Osteocyte (in vitro differentiated cells): ENCODE results near the gene SOX30. TPM values are rescaled to one million over a fixed set of nuclear protein-coding genes. Genes with fewer than 3 reads are reported as not detected.

Source experiments
- DNase-seq: peaks from one replicate; pipeline ENCODE4 v3.0.0; 2021; ENCODE audit warnings: mixed read lengths; ENCODE audit not compliant: unreplicated experiment; ENCODE audit errors: extremely low spot score
- H3K27ac Mint-ChIP-seq: one replicate; pipeline ENCODE4 v1.8.0; 2021; ENCODE audit warnings: mild to moderate bottlenecking, mixed read lengths; ENCODE audit not compliant: unreplicated experiment
- H3K27me3 Mint-ChIP-seq: one replicate; pipeline ENCODE4 v1.8.0; 2021; ENCODE audit warnings: mixed read lengths; ENCODE audit not compliant: unreplicated experiment
- H3K36me3 Mint-ChIP-seq: one replicate; pipeline ENCODE4 v1.8.0; 2021; ENCODE audit warnings: mixed read lengths; ENCODE audit not compliant: unreplicated experiment
- H3K4me1 Mint-ChIP-seq: one replicate; pipeline ENCODE4 v1.8.0; 2021; ENCODE audit warnings: mixed read lengths; ENCODE audit not compliant: unreplicated experiment
- H3K4me3 Mint-ChIP-seq: one replicate; pipeline ENCODE4 v1.8.0; 2021; ENCODE audit warnings: mild to moderate bottlenecking, moderate library complexity, mixed read lengths; ENCODE audit not compliant: unreplicated experiment
- H3K9me3 Mint-ChIP-seq: one replicate; pipeline ENCODE4 v1.8.0; 2021; ENCODE audit warnings: mixed read lengths; ENCODE audit not compliant: unreplicated experiment
- total RNA-seq: library from RNA; stranded (reverse); gene quantifications from 2 replicates; pipeline ENCODE4 v1.2.1, GENCODE V29; 2021
- TF ChIP-seq, protein P1 (sequence below): fragments of 200-600 bp; sonication (generic); IDR thresholded peaks from 2 replicates; pipeline ENCODE4 v1.5.0; 2021; ENCODE audit warnings: antibody characterized with exemption, mild to moderate bottlenecking, moderate library complexity

SOX30 gene
- total RNA-seq, 1 donor from 2014 or later = not detected

DNA sequence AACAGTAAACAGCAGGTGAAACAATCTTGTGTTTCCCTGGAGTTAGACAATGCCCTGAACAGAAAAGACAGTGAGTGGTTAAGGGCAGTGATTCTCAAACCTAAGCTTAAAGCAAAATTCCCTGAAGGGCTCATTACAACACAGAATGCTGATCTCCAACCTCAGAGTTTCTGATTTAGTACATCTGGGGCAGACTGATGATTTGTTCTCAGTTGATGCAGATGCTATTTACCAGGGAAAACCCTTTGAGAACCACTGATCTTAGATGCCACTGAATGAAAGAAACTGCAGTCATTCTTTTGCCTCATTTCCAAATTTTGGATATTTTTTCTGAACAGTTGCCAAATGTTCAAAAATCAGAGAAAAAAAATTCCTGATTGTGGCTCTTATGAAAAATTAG, 58.0 kb downstream of the SOX30 start:
- no peak overlapping the region for H3K4me3 Mint-ChIP-seq
- no peaks in the 10 kb centered on the region for H3K27me3 Mint-ChIP-seq
- H3K4me1 Mint-ChIP-seq = peaks cover 24% of the 10 kb centered on the region
- TF ChIP-seq, protein P1, sequence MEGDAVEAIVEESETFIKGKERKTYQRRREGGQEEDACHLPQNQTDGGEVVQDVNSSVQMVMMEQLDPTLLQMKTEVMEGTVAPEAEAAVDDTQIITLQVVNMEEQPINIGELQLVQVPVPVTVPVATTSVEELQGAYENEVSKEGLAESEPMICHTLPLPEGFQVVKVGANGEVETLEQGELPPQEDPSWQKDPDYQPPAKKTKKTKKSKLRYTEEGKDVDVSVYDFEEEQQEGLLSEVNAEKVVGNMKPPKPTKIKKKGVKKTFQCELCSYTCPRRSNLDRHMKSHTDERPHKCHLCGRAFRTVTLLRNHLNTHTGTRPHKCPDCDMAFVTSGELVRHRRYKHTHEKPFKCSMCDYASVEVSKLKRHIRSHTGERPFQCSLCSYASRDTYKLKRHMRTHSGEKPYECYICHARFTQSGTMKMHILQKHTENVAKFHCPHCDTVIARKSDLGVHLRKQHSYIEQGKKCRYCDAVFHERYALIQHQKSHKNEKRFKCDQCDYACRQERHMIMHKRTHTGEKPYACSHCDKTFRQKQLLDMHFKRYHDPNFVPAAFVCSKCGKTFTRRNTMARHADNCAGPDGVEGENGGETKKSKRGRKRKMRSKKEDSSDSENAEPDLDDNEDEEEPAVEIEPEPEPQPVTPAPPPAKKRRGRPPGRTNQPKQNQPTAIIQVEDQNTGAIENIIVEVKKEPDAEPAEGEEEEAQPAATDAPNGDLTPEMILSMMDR = no peak
- H3K27ac Mint-ChIP-seq = no peak overlapping the region
- no peaks in the 10 kb centered on the region for H3K9me3 Mint-ChIP-seq
- no peak for DNase-seq
- H3K36me3 Mint-ChIP-seq = no peaks in the 10 kb centered on the region

DNA sequence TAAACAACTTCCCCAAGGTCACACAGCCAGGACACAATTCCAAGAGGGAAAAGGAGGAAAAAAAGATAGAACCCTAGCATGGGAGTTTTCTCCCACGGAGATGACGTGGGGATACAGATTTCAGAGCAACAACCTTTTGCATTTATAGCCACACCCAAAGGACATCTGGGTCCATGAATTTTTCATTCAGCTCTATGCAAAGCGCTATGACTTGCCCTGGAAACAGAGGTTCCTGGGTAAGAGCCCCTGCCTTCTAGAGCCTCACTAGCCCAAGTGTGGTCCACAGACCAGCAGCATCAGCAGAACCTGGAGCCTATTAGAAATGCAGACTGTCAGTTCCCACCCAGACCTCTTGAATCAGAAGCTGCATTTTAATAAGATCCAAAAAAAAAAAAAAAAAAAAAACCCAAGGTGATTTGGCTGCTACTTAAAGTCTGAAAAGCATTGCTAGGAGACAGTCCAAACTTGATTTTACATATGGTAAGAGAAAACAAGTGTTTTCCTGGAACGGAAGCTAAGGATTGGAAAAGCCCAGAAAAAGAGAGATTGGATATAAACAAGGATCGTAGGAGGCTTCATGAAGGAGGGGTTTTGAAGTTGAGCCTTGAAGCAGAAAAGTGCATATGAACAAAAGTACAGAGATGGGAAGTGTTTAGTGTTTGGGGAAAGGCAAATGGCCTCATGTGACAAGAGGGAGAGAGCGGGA, 59.0 kb downstream of the SOX30 start:
- Mint-ChIP-seq H3K9me3 (no peaks in the 10 kb centered on the region), H3K27me3 (no peaks in the 10 kb centered on the region), H3K4me1 (peaks cover 24% of the 10 kb centered on the region), H3K4me3 (no peak overlapping the region), H3K36me3 (no peaks in the 10 kb centered on the region), H3K27ac (no peak overlapping the region)
- no peak for DNase-seq
- TF ChIP-seq, protein P1 = no peak

DNA sequence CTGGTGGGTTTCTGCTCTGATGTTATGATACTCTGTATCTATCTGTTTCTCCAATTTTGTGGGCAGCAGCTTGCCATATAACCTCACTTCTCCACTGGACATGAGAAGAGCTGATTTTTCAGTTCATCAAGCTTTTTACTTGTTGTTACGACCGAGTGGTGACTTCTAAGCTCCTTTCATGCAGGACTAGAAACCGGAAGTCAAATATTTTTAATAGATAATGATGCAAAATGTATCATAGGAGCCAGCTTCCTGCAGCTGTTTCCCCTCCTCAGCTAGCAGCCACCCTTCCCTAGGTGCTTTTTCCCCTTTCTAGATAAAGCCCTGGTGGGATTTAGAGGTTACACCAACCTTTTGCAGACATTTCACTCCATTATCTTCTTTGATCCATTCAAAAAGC, 59.6 kb downstream of the SOX30 start:
- Mint-ChIP-seq H3K9me3 (no peaks in the 10 kb centered on the region), H3K27me3 (no peaks in the 10 kb centered on the region), H3K4me1 (peaks cover 24% of the 10 kb centered on the region), H3K36me3 (no peaks in the 10 kb centered on the region), H3K27ac (no peak overlapping the region), H3K4me3 (no peak overlapping the region)
- DNase-seq = no peak
- TF ChIP-seq, protein P1 = no peak

DNA sequence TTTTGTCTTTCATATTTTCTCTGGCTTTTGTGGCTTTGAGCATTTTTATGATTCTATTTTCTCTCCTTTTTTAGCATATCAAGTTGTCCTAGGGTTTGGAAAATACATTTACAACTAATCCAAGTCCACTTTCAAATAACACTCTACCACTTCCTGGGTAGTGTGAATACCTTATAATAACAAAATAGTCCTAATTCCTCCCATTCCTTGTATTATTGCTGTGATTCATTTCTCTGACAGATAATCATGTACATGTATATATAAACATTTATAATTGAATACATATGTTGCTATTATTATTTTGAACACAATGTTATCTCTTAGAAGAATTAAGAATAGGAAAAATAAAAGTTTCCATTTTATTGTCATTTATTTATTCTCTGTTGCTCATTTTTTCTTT, 61.8 kb downstream of the SOX30 start:
- H3K9me3 Mint-ChIP-seq = no peaks in the 10 kb centered on the region
- TF ChIP-seq, protein P1 = no peak
- no peaks in the 10 kb centered on the region for H3K27me3 Mint-ChIP-seq
- DNase-seq = no peak
- H3K4me1 Mint-ChIP-seq = peaks cover 24% of the 10 kb centered on the region
- H3K27ac Mint-ChIP-seq = no peak overlapping the region
- H3K4me3 Mint-ChIP-seq = no peak overlapping the region
- no peaks in the 10 kb centered on the region for H3K36me3 Mint-ChIP-seq

DNA sequence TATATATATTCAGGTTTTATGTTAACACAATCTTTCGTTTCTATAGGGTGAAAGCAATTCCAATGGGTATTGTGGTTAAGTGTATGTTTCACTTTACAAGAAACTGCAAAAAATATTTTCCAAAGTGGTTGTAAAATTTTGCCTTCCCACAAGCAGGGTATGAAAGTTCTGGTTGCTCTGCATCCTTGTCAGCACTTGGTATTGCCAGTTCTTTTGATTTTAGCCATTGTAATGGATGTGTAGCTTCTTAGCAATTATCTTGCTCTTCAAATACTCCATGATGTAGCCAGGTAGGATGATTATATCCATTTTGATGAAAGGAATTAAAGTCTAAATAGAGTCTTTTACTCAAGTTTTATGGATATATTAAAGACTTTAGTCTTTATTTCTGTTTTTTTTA, 67.6 kb downstream of the SOX30 start:
- no peak for DNase-seq
- H3K27ac Mint-ChIP-seq = no peak overlapping the region
- H3K36me3 Mint-ChIP-seq = no peaks in the 10 kb centered on the region
- no peaks in the 10 kb centered on the region for H3K9me3 Mint-ChIP-seq
- TF ChIP-seq, protein P1 = no peak
- H3K27me3 Mint-ChIP-seq = no peaks in the 10 kb centered on the region
- H3K4me3 Mint-ChIP-seq = no peak overlapping the region
- H3K4me1 Mint-ChIP-seq = peaks cover 10% of the 10 kb centered on the region
